ENCODE results near the gene PCDHGA8.
A peak's percentile ranks its signal among the peaks of the same experiment; 100 is the strongest.

- no peak for TF ChIP-seq AKAP8 (CRISPR knock-in tag; IDR thresholded peaks at IDR 0.05)
- TF ChIP-seq SRY (CRISPR knock-in tag; IDR thresholded peaks at IDR 0.05), result no peak
- TF ChIP-seq SAP130 (CRISPR knock-in tag; IDR thresholded peaks at IDR 0.05; ENCODE audit: low read depth), result no peak
- TF ChIP-seq POLR2AphosphoS5 (IDR thresholded peaks at IDR 0.05; ENCODE audit: low read depth, low read length), result no peak
- no peak for TF ChIP-seq NR2F6 (IDR thresholded peaks at IDR 0.05)
- TF ChIP-seq NR2F6 (CRISPR knock-in tag; IDR thresholded peaks at IDR 0.05), result no peak
- TF ChIP-seq CTCF (CRISPR knock-in tag; IDR thresholded peaks at IDR 0.05), result peak; percentile 17; the same call in 1 of the 2 replicates
- no peak for TF ChIP-seq KDM4B (CRISPR knock-in tag; IDR thresholded peaks at IDR 0.05)
Measured at GRCh38 chr5:141392429-141393198, at the start of gene PCDHGA8.

All from HepG2 (cell line).